Measurements from ENCODE around the gene STX19.

The STX19 gene

GRCh38 chr3:94065819-94066480, 37.6 kb upstream of the STX19 start:
- no peaks in the 10 kb centered on the region for H3K9me3 ChIP-seq (replicated peaks; ENCODE audit: insufficient read depth, low read length)
- H3K4me1 ChIP-seq (ENCODE audit: low read length): peaks cover 24% of the 10 kb centered on the region
- no peak overlapping the region for H3K4me2 ChIP-seq (ENCODE audit: low read depth, low read length)
- no peak overlapping the region for H3K4me3 ChIP-seq (ENCODE audit: low read length)
- peaks cover 28% of the 10 kb centered on the region for H3K79me2 ChIP-seq (ENCODE audit: low read length)
- H4K20me1 ChIP-seq (ENCODE audit: insufficient read depth, low read length): no peaks in the 10 kb centered on the region
- no peak overlapping the region for H2AFZ ChIP-seq (ENCODE audit: low read length)
- H3K36me3 ChIP-seq (replicated peaks; ENCODE audit: insufficient read depth, low read length): 0 out of 2 replicates have a peak, but pooled peaks cover 4% of the 10 kb centered on the region
- no peaks in the 10 kb centered on the region for H3K9me2 ChIP-seq (replicated peaks; ENCODE audit: insufficient read depth, low read length)
- no peak overlapping the region for H3K9ac ChIP-seq (ENCODE audit: low read length)
- DNase-seq: no peak
- no peak for TF ChIP-seq EZH2 (optimal IDR thresholded peaks at IDR 0.05; ENCODE audit: low read depth, low read length)
- no peak for TF ChIP-seq EZH2phosphoT487 (IDR thresholded peaks at IDR 0.05; ENCODE audit: low read length)
- no peak for TF ChIP-seq CTCF (IDR thresholded peaks at IDR 0.05; ENCODE audit: low read length)
- peaks cover 30% of the 10 kb centered on the region for H3F3A ChIP-seq (ENCODE audit: insufficient read depth, low read length)
- H3K27ac ChIP-seq (ENCODE audit: low read length): no peak overlapping the region
- H3K27me3 ChIP-seq (replicated peaks; ENCODE audit: insufficient read depth, low read length): no peaks in the 10 kb centered on the region

- Histone ChIP-seq H3K9me2 (replicated peaks; ENCODE audit: insufficient read depth, low read length) (no peaks in the 10 kb centered on the region), H4K20me1 (ENCODE audit: insufficient read depth, low read length) (no peaks in the 10 kb centered on the region), H3K27ac (ENCODE audit: low read length) (no peak overlapping the region), H3K27me3 (replicated peaks; ENCODE audit: insufficient read depth, low read length) (no peaks in the 10 kb centered on the region), H3K9me3 (replicated peaks; ENCODE audit: insufficient read depth, low read length) (no peaks in the 10 kb centered on the region), H3K9ac (ENCODE audit: low read length) (no peak overlapping the region), H3K4me1 (ENCODE audit: low read length) (peaks cover 16% of the 10 kb centered on the region), H2AFZ (ENCODE audit: low read length) (no peak overlapping the region), H3F3A (ENCODE audit: insufficient read depth, low read length) (peaks cover 24% of the 10 kb centered on the region), H3K4me2 (ENCODE audit: low read depth, low read length) (no peak overlapping the region), H3K4me3 (ENCODE audit: low read length) (no peak overlapping the region), H3K79me2 (ENCODE audit: low read length) (peaks cover 28% of the 10 kb centered on the region), H3K36me3 (replicated peaks; ENCODE audit: insufficient read depth, low read length) (0 out of 2 replicates have a peak, but pooled peaks cover 4% of the 10 kb centered on the region)
- TF ChIP-seq EZH2 (optimal IDR thresholded peaks at IDR 0.05; ENCODE audit: low read depth, low read length) (no peak), CTCF (IDR thresholded peaks at IDR 0.05; ENCODE audit: low read length) (no peak), EZH2phosphoT487 (IDR thresholded peaks at IDR 0.05; ENCODE audit: low read length) (no peak)
- no peak for DNase-seq
Observed at GRCh38 chr3:94065122-94065521, 36.7 kb upstream of the STX19 start.

GRCh38 chr3:94064243-94064860, 36.0 kb upstream of the STX19 start:
- Histone ChIP-seq H3K9me3 (replicated peaks; ENCODE audit: insufficient read depth, low read length) (no peaks in the 10 kb centered on the region), H3K9me2 (replicated peaks; ENCODE audit: insufficient read depth, low read length) (no peaks in the 10 kb centered on the region), H3K36me3 (replicated peaks; ENCODE audit: insufficient read depth, low read length) (0 out of 2 replicates have a peak, but pooled peaks cover 4% of the 10 kb centered on the region), H3K4me3 (ENCODE audit: low read length) (no peak overlapping the region), H4K20me1 (ENCODE audit: insufficient read depth, low read length) (no peaks in the 10 kb centered on the region), H3K27me3 (replicated peaks; ENCODE audit: insufficient read depth, low read length) (no peaks in the 10 kb centered on the region), H3K79me2 (ENCODE audit: low read length) (peaks cover 28% of the 10 kb centered on the region), H3F3A (ENCODE audit: insufficient read depth, low read length) (peaks cover 18% of the 10 kb centered on the region), H2AFZ (ENCODE audit: low read length) (no peak overlapping the region), H3K4me1 (ENCODE audit: low read length) (peaks cover 8% of the 10 kb centered on the region), H3K4me2 (ENCODE audit: low read depth, low read length) (peak overlapping the region; percentile 78; the same call in 1 of the 2 replicates), H3K9ac (ENCODE audit: low read length) (no peak overlapping the region), H3K27ac (ENCODE audit: low read length) (no peak overlapping the region)
- DNase-seq: no peak
- TF ChIP-seq CTCF (IDR thresholded peaks at IDR 0.05; ENCODE audit: low read length): no peak
- no peak for TF ChIP-seq EZH2phosphoT487 (IDR thresholded peaks at IDR 0.05; ENCODE audit: low read length)
- no peak for TF ChIP-seq EZH2 (optimal IDR thresholded peaks at IDR 0.05; ENCODE audit: low read depth, low read length)

Data from MM.1S (cell line).